Spleen (tissue), 7 donors: ENCODE data around the gene CHKB.
A peak's percentile ranks its signal among the peaks of the same experiment; 100 is the strongest.

Experiments
- POLR2A ChIP-seq, 3 donors: fragments of 450-650 bp; IDR thresholded peaks; one replicate each; pipeline ENCODE4 v1.5.1; 2017; ENCODE audit warnings: antibody characterized with exemption in 3 of 3, mild to moderate bottlenecking in 1 of 3
- POLR2AphosphoS5 ChIP-seq, 3 donors: sonication (generic); formaldehyde crosslinking; IDR thresholded peaks; one replicate each; pipeline ENCODE4 v1.5.1; 2017; ENCODE audit warnings: antibody characterized with exemption in 3 of 3
- TF ChIP-seq, protein P1 (sequence below), 11 experiments: fragments of 200-600 bp in 7 of 11; fragments of 450-650 bp in 4 of 11; sonication (generic) in 4 of 11; IDR thresholded peaks in 8 of 11; conservative IDR thresholded peaks in 3 of 11; 1 replicate in 7 of 11; 2 replicates in 4 of 11; pipeline versions ENCODE4 v1.4.0 to v1.8.0; 2016 to 2021; ENCODE audit warnings: antibody characterized with exemption in 11 of 11, inconsistent platforms in 4 of 11, mild to moderate bottlenecking in 1 of 11
- donor health status: DM: no; HTN: no; CAD: no; lungs with moderate emphysema.
- donor health status: DM: no; HTN: no; CAD: no.
- donor health status: DM: no; HTN: no; CAD: no.

GRCh38 chr22:50582493-50583293 lies at the start of gene CHKB:
- TF ChIP-seq, protein P1, sequence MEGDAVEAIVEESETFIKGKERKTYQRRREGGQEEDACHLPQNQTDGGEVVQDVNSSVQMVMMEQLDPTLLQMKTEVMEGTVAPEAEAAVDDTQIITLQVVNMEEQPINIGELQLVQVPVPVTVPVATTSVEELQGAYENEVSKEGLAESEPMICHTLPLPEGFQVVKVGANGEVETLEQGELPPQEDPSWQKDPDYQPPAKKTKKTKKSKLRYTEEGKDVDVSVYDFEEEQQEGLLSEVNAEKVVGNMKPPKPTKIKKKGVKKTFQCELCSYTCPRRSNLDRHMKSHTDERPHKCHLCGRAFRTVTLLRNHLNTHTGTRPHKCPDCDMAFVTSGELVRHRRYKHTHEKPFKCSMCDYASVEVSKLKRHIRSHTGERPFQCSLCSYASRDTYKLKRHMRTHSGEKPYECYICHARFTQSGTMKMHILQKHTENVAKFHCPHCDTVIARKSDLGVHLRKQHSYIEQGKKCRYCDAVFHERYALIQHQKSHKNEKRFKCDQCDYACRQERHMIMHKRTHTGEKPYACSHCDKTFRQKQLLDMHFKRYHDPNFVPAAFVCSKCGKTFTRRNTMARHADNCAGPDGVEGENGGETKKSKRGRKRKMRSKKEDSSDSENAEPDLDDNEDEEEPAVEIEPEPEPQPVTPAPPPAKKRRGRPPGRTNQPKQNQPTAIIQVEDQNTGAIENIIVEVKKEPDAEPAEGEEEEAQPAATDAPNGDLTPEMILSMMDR (IDR thresholded peaks at IDR 0.05 in 8 of 11, conservative IDR thresholded peaks at IDR 0.05 in 3 of 11), result peak in 1 of 11 experiments; percentile 41
- peak in 1 of 3 donors; percentile 84 for TF ChIP-seq POLR2A (IDR thresholded peaks at IDR 0.05)
- peak; percentile 89 to 94 (median 92) for TF ChIP-seq POLR2AphosphoS5 (IDR thresholded peaks at IDR 0.05)
